IPS-20b (cell line): ENCODE measurements around the gene MAP1LC3A.

Experiments used
- H3K27ac ChIP-seq: one replicate; pipeline ENCODE4 v1.5.1; 2013; ENCODE audit warnings: low read length
- H3K27me3 ChIP-seq: 2 replicates; pipeline ENCODE4 v1.6.1; 2013; ENCODE audit warnings: mild to moderate bottlenecking, low read length, inconsistent platforms; ENCODE audit not compliant: insufficient read depth
- H3K36me3 ChIP-seq: 2 replicates; pipeline ENCODE4 v1.6.1; 2013; ENCODE audit warnings: low read depth, mild to moderate bottlenecking, inconsistent platforms, low read length, moderate library complexity; ENCODE audit not compliant: insufficient read depth
- H3K4me1 ChIP-seq: 2 replicates; pipeline ENCODE4 v1.6.1; 2013; ENCODE audit warnings: mild to moderate bottlenecking, control low read depth, inconsistent platforms, low read length, moderate library complexity; ENCODE audit not compliant: insufficient read depth
- H3K4me3 ChIP-seq: 2 replicates; pipeline ENCODE4 v1.5.1; 2013; ENCODE audit warnings: mild to moderate bottlenecking, low read length, inconsistent platforms
- H3K9ac ChIP-seq: 2 replicates; pipeline ENCODE4 v1.6.1; 2013; ENCODE audit warnings: low read depth, mild to moderate bottlenecking, inconsistent platforms, low read length, moderate library complexity
- H3K9me3 ChIP-seq: 2 replicates; pipeline ENCODE4 v1.6.1; 2013; ENCODE audit warnings: mild to moderate bottlenecking, low read depth, low read length, inconsistent platforms; ENCODE audit not compliant: insufficient read depth

MAP1LC3A gene

GRCh38 chr20:34569598-34569997 is 11.1 kb downstream of the MAP1LC3A start:
- Histone ChIP-seq H3K4me3 (no peak overlapping the region), H3K27me3 (no peaks in the 10 kb centered on the region), H3K9ac (no peak overlapping the region), H3K4me1 (peaks cover 6% of the 10 kb centered on the region), H3K9me3 (no peaks in the 10 kb centered on the region), H3K27ac (no peak overlapping the region), H3K36me3 (peaks cover 14% of the 10 kb centered on the region)

GRCh38 chr20:34570859-34571306 is 12.4 kb downstream of the MAP1LC3A start:
- H3K4me3 ChIP-seq, result no peak overlapping the region
- H3K36me3 ChIP-seq, result peaks cover 19% of the 10 kb centered on the region
- H3K9me3 ChIP-seq, result no peaks in the 10 kb centered on the region
- peaks cover 6% of the 10 kb centered on the region for H3K4me1 ChIP-seq
- no peak overlapping the region for H3K27ac ChIP-seq
- H3K27me3 ChIP-seq, result no peaks in the 10 kb centered on the region
- H3K9ac ChIP-seq, result no peak overlapping the region

DNA sequence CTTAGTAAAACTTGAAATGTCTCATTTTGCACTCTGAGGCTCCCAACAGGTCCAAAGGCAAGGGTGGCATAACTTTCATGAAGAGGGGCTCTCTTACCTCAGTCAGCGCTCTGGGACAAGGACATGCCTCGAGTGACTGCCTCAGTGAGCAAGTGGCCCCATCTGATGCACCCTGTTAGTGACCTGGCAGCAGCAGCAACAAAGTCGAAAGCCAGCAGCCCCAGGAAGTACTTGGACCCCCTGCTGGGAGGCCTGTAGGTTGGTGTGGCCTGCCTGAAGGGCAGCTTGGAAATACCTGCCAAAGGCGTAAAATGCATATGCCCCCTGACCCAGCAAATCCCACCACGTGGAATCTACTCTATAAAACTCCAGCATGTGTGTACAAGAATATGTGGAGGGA is 13.2 kb downstream of the MAP1LC3A start:
- no peak overlapping the region for H3K9ac ChIP-seq
- H3K4me1 ChIP-seq, result peaks cover 6% of the 10 kb centered on the region
- no peaks in the 10 kb centered on the region for H3K27me3 ChIP-seq
- H3K9me3 ChIP-seq, result no peaks in the 10 kb centered on the region
- H3K36me3 ChIP-seq, result peaks cover 19% of the 10 kb centered on the region
- H3K4me3 ChIP-seq, result no peak overlapping the region
- H3K27ac ChIP-seq, result no peak overlapping the region

DNA sequence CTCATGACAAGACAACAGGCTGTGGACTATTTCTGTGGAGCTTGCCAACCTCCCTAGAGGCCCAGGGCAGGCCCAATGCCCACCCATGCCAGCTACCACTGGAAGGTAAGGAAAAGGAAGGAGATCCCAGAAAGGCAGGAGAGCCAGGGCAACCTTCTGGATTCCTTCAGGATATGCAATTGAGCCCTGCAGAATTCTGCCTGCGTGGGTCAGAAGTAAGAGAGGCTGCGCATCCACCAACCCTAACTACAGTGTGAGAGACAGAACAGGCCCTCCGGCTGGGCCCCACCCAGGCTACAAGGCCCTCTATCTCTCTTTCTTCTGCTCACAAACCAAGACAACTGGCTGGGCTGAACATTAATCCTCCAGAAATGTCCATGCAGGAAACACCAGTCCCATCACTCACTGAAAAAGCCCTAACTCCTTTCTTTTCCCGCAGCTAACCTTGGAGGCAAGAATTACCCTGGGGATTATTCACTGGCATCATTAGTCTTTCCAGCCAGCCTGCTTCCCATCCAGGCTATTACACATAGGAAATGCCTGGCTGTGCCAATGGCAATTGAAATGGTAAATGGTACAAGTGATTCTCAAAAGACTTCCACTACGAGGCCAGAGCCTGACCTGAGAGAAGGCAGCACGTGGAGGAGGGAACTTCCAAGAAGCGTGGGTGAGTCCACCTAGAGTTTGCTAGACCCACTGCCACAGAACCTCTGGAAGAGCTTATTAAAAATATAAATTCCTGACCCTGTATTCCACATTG is 15.2 kb downstream of the MAP1LC3A start:
- Histone ChIP-seq H3K36me3 (peaks cover 15% of the 10 kb centered on the region), H3K27me3 (no peaks in the 10 kb centered on the region), H3K27ac (no peak overlapping the region), H3K9me3 (no peaks in the 10 kb centered on the region), H3K4me1 (no peaks in the 10 kb centered on the region), H3K4me3 (no peak overlapping the region), H3K9ac (no peak overlapping the region)

GRCh38 chr20:34574426-34574825 is 15.9 kb downstream of the MAP1LC3A start:
- Histone ChIP-seq H3K9ac (no peak overlapping the region), H3K4me3 (no peak overlapping the region), H3K36me3 (peaks cover 14% of the 10 kb centered on the region), H3K27me3 (no peaks in the 10 kb centered on the region), H3K4me1 (no peaks in the 10 kb centered on the region), H3K27ac (no peak overlapping the region), H3K9me3 (no peaks in the 10 kb centered on the region)

- Histone ChIP-seq H3K9ac (no peak overlapping the region), H3K4me1 (no peaks in the 10 kb centered on the region), H3K9me3 (no peaks in the 10 kb centered on the region), H3K36me3 (peaks cover 14% of the 10 kb centered on the region), H3K27ac (no peak overlapping the region), H3K27me3 (no peaks in the 10 kb centered on the region), H3K4me3 (no peak overlapping the region)
Measured at GRCh38 chr20:34574861-34575260, 16.3 kb downstream of the MAP1LC3A start.

GRCh38 chr20:34575271-34575670 is 16.8 kb downstream of the MAP1LC3A start:
- no peak overlapping the region for H3K9ac ChIP-seq
- no peak overlapping the region for H3K4me3 ChIP-seq
- no peak overlapping the region for H3K27ac ChIP-seq
- H3K27me3 ChIP-seq, result no peaks in the 10 kb centered on the region
- no peaks in the 10 kb centered on the region for H3K4me1 ChIP-seq
- no peaks in the 10 kb centered on the region for H3K9me3 ChIP-seq
- H3K36me3 ChIP-seq, result peaks cover 14% of the 10 kb centered on the region

DNA sequence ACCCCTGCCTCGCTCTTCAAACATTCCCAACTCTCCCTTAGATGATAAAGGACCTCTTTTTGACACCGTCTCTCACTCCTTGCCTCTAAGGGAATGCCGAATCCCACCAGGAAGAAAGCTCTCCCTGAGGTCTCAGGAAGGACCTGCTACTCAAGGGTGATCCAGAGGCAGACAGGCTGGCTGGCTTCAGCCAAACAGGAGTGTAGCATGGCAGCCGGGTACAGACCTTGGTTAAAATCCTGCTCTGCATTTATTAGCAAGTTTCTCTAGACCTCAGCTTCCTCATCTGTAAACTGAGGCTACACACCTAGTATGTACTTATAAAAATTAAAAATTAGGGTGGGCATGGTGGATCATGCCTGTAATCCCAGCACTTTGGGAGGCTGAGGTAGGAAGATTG is 17.2 kb downstream of the MAP1LC3A start:
- Histone ChIP-seq H3K27me3 (no peaks in the 10 kb centered on the region), H3K27ac (no peak overlapping the region), H3K4me1 (no peaks in the 10 kb centered on the region), H3K9me3 (no peaks in the 10 kb centered on the region), H3K36me3 (peaks cover 13% of the 10 kb centered on the region), H3K9ac (no peak overlapping the region), H3K4me3 (no peak overlapping the region)

- H3K36me3 ChIP-seq, result peaks cover 16% of the 10 kb centered on the region
- no peaks in the 10 kb centered on the region for H3K9me3 ChIP-seq
- no peaks in the 10 kb centered on the region for H3K27me3 ChIP-seq
- no peaks in the 10 kb centered on the region for H3K4me1 ChIP-seq
- H3K27ac ChIP-seq, result no peak overlapping the region
- H3K9ac ChIP-seq, result no peak overlapping the region
- no peak overlapping the region for H3K4me3 ChIP-seq
Measured at GRCh38 chr20:34577061-34577460, 18.5 kb downstream of the MAP1LC3A start.

GRCh38 chr20:34578025-34578424 is 19.5 kb downstream of the MAP1LC3A start:
- Histone ChIP-seq H3K4me1 (no peaks in the 10 kb centered on the region), H3K36me3 (peaks cover 16% of the 10 kb centered on the region), H3K4me3 (no peak overlapping the region), H3K9me3 (no peaks in the 10 kb centered on the region), H3K27ac (no peak overlapping the region), H3K9ac (no peak overlapping the region), H3K27me3 (no peaks in the 10 kb centered on the region)

DNA sequence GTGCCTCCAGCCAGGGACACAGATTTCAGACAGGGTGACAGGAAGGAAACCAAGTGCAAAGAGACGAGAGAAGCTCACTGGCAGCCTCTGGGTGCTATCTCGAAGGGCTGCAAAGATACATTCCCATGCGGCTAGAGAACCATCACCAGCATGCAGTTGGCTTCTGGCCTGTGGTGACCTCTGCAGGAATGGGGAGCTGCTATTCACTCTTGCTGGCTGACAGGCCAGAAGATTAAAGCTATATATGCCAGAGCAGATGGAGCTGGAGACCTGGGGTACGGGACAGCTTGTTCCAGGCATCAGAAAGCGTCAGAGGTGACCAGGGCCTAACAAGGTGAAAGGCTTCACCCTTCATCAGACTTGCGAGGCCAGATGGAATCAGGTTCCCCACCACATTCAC is 20.0 kb downstream of the MAP1LC3A start:
- Histone ChIP-seq H3K36me3 (peaks cover 16% of the 10 kb centered on the region), H3K9me3 (no peaks in the 10 kb centered on the region), H3K9ac (no peak overlapping the region), H3K4me3 (no peak overlapping the region), H3K27ac (no peak overlapping the region), H3K27me3 (no peaks in the 10 kb centered on the region), H3K4me1 (no peaks in the 10 kb centered on the region)

GRCh38 chr20:34579191-34579978 is 20.9 kb downstream of the MAP1LC3A start:
- Histone ChIP-seq H3K36me3 (peaks cover 16% of the 10 kb centered on the region), H3K9me3 (no peaks in the 10 kb centered on the region), H3K27ac (no peak overlapping the region), H3K4me1 (no peaks in the 10 kb centered on the region), H3K27me3 (no peaks in the 10 kb centered on the region), H3K4me3 (no peak overlapping the region), H3K9ac (no peak overlapping the region)
